GM12872 (cell line): ENCODE measurements around the gene GCKR.

Experiments
- TF ChIP-seq, protein P1 (sequence below): IDR thresholded peaks from 3 replicates; pipeline ENCODE4 v1.5.1; 2011; ENCODE audit warnings: low read depth, mild to moderate bottlenecking, low read length, moderate library complexity; ENCODE audit not compliant: insufficient read depth

GCKR gene

DNA sequence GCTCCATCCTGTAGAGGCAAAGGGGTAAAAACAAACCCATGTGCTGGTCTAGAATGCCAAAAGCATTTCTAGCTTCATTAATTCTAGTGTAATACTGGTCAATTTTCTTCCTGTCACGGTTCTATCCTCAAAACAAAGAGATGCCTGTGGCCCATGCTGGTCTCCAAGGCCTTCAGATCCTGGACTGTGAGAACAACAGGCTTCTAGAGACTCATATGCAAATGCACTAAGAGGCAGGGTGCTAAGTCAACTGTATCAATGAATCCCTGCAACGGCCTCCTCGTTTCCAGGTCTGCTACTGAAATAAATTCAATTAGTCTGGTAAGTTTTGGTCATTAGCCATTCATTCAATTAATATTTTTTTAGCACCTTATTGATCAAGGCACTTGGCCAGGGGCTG, 11.1 kb upstream of the GCKR start:
- TF ChIP-seq, protein P1, sequence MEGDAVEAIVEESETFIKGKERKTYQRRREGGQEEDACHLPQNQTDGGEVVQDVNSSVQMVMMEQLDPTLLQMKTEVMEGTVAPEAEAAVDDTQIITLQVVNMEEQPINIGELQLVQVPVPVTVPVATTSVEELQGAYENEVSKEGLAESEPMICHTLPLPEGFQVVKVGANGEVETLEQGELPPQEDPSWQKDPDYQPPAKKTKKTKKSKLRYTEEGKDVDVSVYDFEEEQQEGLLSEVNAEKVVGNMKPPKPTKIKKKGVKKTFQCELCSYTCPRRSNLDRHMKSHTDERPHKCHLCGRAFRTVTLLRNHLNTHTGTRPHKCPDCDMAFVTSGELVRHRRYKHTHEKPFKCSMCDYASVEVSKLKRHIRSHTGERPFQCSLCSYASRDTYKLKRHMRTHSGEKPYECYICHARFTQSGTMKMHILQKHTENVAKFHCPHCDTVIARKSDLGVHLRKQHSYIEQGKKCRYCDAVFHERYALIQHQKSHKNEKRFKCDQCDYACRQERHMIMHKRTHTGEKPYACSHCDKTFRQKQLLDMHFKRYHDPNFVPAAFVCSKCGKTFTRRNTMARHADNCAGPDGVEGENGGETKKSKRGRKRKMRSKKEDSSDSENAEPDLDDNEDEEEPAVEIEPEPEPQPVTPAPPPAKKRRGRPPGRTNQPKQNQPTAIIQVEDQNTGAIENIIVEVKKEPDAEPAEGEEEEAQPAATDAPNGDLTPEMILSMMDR, result no peak

DNA sequence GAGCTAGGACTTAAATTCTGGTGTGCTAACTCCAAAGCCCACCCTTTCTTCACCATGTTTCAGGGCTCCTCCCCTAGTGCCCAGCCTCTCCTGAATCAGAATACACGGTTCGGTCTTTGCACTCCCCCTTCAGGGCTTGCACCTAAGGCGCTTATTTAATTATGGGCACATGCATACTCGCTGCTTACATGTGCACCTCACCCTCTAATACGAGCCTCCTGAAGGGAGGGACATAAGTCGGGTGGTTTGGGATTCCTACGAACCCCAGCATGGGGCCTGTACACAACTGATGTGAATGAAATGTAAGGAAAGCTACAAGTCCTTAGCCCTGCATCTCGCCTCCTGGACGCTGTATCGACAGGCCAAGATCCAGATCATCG, 7.5 kb upstream of the GCKR start:
- TF ChIP-seq, protein P1, result no peak

DNA sequence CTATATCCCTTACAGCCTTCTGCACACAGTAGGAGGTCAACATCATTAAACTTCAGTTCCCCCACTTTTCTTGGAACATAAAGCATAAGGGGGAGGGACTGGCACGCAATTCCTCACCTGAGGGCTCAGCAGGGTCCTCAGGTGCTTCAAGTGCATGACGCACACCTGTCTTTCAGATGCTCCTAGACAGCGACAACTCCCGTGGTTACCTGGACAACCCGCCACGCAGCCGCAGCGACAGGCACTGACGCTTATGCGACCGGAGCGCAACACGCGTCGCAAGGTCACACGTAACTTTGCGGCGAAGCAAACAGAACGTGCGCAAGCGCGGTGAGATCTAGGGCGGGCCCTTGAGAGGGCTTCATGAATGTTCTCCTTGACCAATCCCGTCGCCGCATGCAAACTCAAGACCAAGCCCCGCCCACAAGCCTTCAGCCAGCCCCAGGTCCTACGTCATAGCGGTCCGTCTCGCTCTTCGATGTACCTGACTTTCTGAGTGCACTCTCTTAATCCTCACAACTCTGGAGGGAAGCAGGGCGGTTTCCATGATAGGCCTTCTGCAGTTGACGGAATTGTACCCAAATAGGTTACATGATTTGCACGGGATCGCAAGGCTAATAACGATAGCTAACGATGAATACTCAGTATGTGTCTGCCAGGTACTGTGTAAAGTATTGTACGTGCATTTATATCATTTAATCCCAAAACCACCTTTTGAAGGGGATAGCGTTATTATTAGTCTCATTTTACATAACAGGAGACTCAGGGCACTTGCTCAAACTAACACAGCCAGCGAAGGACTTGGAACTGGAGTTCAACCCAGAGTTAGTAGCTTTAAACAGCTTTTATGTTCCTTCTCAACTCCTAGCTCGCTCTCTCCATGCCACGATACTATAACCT, 6.9 kb upstream of the GCKR start, which contains the start of gene IFT172:
Gene IFT172 (minus strand): TSS at position 246 of the 900 bp plus-strand sequence. CDS start 90 bp downstream, at position 156.
- TF ChIP-seq, protein P1, result no peak

DNA sequence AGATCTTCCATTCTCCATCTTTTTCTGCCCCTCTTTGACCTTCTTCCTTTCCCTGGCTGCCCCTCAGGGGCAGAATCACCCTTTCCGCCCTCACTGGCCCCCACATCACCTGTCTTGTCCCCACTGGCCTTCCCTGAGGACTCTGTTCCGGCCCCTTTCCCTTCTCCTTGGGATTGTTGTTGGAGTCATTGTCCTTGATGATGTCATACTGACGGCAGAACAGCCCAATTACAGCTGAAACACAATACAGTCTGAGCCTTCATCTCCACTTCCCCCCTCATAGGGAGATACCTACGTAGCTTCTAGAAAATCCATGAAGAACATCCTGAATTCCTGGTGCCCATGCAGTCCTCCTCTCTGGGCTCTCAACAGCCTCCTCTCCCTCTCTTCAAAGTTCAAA, 4.1 kb upstream of the GCKR start:
- TF ChIP-seq, protein P1, result no peak

DNA sequence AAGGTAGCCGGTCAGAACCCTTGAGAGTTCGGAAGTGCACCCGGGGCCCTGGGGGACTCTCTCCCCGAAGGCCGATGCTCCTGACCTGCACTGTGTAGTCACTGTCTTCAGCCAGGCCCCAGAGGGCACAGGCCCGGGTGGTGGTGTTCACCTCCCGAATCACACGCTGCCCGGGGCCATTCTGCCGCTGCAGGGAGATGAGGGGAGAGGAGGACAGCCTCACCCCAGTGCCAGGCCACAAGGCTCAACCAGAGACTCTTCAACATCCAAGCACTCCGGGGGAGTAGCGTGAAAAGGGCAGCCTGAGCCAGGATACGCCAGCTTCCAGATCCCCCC, 2.7 kb upstream of the GCKR start:
- TF ChIP-seq, protein P1, result no peak

DNA sequence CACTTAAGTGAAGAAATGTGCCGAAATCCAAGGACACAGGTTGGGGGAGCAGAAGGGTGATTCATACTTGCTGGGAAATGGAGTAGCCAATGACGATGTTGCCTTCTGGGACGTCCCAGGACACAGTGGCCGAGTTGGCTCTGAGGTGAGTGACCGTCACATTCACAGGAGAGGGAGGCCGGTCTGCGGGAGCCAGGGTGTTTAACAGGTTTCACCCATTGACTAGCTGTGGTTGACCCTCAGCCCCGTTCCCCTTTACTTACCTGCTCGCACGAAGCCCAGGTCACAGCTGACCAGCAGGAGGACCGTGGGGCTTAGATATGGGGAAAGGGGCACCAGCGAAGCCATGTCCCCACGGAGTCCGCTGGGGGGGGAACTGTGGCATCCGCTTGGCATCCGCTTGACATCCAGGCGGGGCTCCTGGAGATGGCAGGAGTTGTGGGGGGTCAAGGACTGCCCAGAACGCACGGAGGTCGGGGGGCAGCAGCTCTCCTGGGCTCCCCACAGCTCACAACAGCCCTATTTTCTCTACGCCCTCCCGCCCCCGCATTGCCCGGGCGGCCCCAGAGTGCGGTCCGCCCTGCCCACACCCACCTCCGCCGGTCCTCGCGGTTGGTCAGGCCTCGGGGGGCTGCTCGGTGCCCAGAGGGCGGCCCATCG, 2.2 kb upstream of the GCKR start:
- TF ChIP-seq, protein P1, result no peak

DNA sequence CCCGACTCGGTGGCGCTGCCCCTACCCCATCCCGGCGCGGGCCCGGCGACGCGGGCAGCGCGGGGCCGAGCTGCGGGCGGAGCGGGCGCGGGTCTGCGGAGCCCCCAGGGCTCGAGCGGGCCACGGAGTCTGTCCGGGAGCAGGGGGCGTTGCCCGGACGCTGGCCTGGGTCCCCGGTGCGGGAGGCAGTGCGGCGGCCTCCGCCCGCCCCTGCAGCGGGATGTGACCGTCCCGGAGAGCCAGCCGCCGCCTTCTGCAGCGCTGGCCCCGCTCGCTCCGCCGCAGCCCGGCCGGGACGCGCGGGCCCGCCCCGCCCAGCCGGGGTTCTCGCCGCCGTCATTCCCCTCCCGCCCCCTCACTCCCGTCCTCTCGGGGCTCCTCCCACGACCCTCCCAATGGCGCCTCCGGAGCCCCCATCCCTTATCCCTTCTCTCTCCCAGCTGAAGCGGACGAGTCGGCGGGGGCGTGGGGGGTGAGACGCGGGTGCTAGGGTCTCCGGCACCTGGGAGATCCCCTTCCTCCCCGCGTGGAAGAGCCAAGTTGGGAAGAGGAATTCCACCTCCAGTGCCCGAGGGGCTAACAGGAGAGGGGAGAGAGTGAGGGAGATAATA, 1.6 kb upstream of the GCKR start, which contains the start of gene FNDC4:
Gene FNDC4 (minus strand): TSS at position 257 of the 611 bp plus-strand sequence. CDS start 521 bp downstream, outside the sequence.
- TF ChIP-seq, protein P1, result no peak
